Inflammatory macrophage treated with lipopolysaccharide for 1 hour (primary cell): ENCODE results near the gene ZCCHC14.

Source experiments
- DNase-seq, 2 donors: peaks; one replicate each; pipeline ENCODE4 v3.0.0-alpha.2; 2020 to 2022

ZCCHC14 gene

DNA sequence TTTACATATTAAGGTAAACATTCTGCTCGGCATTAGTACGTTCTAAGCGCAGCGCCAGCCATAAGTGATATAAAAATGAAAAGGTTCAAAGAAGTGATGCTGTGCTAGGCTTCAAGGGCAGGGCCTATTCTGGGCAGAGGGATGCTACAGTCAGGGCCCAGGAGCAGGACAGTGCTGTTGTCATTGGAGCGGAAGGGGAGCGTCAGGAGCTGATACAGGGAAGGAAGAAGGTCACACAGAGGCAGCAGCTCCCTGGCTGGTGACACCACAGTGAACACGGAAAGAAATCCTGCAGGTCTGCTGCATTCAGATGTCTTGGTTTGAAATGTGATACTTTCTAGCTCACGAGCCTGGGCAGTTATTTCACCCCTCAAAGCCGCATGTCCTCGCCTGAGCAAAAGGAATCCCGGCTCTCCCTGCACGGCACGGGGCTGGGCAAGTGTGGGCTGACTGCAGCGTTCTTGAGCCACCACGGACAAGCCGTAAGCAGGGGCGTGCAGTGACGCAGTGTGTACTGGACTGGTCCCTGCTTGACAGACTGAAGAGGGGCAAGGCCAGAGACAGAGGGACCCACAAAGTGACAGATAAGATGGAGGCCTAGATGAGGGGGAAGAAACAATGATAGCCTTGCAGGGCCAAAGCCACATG, 41.1 kb downstream of the ZCCHC14 start:
- DNase-seq, result no peak

- DNase-seq, result no peak
These were observed 44.0 kb downstream of the ZCCHC14 start for GRCh38 chr16:87448866-87449265.

DNA sequence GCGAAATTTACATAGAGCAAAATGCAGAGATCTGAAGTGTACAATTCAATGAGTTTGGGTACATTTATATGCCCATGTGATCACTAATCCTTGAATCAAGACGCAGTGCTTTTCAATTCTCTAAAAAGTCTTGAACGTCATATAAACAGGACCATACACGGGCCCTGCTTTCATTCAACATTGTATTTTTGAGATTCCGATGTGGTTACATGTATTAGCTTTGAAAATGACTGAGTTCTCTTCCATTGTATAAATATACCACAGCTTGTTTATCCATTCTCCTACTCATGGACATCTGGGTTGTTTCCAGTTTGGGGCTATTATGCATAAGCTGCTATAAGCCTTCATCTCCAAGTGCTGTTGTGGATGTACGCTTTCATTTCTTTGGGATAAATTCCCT, 45.5 kb downstream of the ZCCHC14 start:
- DNase-seq, result no peak

DNA sequence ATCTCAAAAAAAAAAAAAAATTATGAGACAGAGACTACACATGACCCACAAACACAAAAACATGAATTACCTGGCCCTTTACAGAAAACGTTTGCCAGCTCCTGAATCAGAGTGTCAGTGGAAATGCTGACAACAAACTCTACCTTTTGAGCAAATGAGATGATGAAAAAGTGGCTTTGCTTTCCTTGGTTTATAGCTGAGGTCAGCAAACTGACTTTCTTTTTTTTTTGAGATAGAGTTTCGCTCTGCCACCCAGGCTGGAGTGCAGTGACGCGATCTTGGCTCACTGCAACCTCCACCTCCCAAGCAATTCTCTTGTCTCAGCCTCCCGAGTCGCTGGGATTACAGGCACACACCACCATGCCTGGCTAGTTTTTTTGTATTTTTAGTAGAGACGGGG, 46.3 kb downstream of the ZCCHC14 start:
- no peak for DNase-seq

- no peak for DNase-seq
These were observed 47.3 kb downstream of the ZCCHC14 start for GRCh38 chr16:87445486-87445885.

DNA sequence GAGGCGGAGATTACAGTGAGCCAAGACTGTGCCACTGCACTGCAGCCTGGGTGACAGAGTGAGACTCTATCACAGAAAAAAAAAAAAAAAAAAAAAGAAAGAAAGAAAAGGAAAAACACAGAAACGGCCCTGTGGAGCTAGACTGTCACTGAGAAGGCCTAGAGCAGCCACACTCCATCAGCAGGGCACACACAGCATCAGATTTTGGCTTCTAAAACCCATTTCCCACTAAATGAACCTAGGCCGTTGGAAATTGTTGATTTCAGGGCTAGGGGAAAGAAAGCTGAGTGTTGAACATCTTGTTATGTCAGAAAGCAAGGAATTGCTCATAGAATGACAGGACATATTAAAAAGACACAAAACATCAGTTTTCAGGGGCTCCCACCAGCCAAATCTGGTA, 48.9 kb downstream of the ZCCHC14 start:
- DNase-seq, result no peak

- no peak for DNase-seq
These were observed 49.8 kb downstream of the ZCCHC14 start for GRCh38 chr16:87443016-87443415.

GRCh38 chr16:87442581-87442966, 50.2 kb downstream of the ZCCHC14 start:
- DNase-seq, result no peak

- no peak for DNase-seq
These were observed 50.8 kb downstream of the ZCCHC14 start for GRCh38 chr16:87441886-87442580.

- DNase-seq, result no peak
These were observed 52.9 kb downstream of the ZCCHC14 start for GRCh38 chr16:87439926-87440325.

DNA sequence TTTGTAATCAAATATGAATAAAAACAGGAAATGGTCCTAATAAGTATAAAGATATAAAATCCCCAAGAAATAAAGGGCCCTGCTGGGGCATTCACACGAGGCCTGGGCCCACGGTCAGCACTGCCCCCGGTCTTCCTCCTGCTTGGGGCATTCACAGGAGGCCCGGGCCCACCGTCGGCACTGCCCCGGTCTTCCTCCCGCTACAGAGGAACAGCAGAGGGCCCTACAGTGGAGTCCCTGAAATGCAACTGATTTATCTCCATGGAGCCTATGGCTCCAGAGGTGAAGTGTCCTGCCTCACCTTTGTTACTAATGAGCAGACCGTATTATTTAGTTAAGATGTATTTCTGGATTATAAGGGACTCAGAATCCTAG, 54.2 kb downstream of the ZCCHC14 start:
- no peak for DNase-seq

- no peak for DNase-seq
These were observed 54.8 kb downstream of the ZCCHC14 start for GRCh38 chr16:87437911-87438610.

DNA sequence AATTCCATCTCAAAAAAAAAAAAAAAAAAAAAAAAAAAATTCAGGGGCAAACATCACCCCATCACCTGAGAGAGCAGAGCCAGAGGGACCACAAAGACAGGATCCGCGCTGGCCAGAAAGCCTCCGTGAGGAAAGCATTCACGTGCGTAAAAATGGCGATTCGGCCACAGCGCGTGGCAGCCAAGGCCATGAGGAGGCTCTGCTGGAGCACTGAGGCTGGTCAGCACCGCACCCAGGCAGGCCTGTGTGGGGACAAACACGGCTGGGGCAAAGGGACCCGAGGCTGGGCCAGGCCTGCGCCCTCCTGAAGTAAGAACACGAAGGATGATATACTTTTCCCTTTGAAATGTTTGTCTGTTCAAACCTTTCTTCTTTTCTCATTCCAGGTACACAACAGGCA, 55.5 kb downstream of the ZCCHC14 start:
- no peak for DNase-seq

DNA sequence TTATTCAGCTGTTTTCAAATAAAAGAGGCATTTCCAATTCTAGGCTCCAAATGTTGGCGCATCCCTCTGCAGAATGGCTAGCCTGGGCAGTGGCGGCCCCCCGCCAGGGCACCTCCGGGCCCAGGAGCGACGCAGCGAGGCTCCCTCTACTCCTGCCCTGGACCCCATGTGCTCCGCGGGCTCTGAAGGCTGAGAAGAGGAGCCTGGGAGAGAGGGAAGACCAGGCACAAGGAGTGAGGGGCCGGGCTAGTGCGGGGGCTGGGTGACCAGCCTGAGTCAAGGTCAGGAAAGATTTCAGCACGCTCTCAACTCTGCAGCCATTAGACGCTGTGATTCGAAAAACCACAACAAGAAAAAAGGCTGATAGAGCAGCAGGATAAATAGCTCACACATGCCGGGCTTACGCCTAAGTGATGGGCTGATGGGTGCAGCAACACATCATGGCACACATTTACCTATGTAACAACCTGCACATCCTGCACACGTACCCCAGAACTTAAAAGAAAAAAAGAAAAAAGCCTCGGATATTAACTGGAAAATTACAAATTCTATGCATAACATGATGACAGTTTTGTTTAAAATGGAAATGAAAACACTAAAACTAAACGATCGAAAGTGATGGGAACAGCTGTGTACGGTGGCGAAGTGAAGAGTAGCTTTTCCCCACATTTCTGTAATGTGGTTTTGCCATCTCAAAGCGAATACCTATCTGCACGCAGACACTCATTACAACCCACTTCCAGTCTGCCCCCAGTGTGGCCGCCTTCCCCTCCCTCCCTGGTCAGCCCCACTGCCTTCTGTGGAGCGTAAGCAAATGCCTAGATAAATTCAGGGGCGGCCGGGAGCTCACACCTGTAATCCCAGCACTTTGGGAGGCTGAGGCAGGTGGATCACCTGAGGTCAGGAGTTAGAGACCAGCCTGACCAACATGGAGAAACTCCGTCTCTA, 56.3 kb downstream of the ZCCHC14 start:
- DNase-seq, result no peak

DNA sequence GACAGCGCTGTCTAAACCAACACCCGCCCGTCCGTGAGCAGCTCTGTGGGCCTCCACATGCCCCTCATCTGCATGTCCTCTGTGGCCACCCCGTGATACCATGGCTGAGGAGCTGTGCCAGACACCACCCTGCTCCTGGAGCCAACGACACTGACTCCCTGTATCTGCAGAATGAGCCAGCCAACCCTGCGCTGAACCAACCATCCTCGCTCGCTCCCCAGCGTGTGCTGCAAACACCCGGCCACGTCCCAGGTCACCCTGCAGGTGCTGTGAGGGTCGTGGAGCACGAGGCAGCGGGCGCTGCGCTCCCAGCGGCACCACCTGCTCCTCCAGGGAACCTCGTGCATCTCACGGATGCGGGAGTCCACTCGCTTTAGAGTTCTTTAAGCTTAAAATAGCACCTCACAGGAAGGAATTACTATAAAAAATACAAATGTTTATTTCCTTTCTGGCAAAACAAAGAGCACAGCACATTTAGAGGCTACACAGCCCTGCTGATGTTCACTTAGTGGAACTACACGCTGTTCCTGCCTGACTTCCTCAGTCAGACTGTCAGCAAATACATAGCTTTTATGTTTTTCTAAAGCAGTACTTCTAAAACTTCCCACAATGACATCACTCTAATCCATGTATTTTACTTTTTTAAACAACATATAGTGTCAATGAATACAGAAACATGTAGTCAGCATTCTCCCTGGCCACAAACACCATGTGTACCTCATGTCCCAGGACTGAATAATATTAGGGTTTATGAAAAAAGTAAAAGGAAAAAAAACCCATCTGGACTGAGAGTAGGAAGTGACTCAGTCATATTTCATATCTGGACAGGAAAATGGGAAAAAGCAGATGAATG, 57.2 kb downstream of the ZCCHC14 start:
- peak; percentile 25 to 38 for DNase-seq

DNA sequence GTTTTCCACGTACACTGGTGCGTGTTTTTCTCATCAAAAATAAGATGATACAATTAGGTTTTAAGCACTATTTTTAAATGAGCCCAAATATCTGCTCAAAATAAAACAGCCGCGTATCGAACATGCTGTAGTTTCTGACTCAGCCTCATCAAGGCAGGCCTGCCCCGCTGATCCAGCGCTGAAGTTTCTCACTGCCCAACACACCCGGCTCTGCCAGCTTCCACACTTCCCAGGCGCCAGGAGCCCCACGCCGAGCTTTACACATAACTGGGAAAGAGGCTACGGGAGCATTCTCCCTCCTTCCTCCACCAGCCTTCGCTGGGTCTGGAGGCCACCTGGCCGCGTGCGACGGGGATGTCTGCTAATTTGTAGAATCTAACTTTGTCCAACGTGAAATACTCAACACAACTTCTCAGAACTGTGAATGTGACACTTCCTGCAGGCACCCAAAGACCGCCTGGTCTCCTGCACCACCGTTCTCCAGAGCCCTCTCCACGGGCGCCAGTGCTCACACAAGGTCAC, 58.6 kb downstream of the ZCCHC14 start:
- DNase-seq, result no peak

- no peak for DNase-seq
These were observed 60.4 kb downstream of the ZCCHC14 start for GRCh38 chr16:87432330-87432915.

DNA sequence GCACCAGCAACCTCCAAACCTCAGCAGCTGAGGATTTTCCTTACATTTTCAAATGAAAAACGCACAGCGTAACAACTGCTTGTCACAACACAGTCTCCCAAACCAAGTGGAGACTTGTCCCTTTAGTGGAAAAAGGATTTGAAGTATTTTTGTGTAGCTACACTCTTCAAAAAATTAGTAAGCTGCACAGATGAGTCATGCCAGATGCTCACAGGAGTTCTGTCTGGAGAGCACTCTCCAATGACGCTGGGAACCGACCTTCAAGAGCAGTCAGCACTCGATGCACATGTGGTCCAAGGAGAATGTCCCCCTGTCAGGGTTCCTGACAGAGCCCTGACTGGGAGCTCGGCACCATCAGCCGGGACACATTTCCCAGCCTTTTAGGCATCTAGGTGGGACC, 60.9 kb downstream of the ZCCHC14 start:
- no peak for DNase-seq

DNA sequence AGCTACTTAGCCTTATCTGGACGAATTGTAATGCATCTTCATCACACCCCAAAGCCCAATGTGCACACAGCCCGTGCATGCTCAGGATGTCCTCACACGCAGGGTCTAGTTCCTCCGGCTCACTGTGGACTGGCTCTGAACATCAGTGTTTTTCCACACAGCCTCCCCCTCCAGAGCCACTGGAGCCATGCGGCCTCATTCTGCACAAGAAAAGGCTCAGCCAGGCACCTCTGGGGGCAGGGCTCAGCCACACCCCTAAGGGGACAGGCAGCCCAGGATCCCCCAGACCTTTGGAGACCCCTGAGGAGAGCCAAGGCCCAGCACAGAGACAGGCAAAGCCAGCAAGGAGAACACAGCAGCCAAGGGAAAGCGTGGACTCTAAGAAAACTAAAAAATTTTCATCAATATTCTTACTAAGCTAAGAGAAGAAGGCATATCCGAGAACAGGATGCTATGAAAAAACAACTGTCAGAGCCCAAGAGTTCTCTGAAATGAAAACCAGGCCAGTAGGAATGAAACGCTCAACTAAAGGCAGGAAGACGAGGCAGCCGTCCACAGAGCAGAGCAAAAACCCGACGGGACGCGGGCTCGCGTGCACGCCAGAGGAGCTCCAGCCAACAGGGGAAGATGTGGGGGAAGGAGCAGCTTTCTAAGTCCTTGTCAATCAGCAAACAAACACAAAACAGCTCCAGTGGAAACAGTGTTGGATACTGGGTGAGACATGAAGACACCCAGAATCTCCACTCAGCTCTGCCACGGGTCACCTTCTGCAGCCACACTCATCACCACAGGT, 66.2 kb downstream of the ZCCHC14 start:
- DNase-seq, result no peak

- no peak for DNase-seq
These were observed 66.9 kb downstream of the ZCCHC14 start for GRCh38 chr16:87425941-87426340.

GRCh38 chr16:87424266-87424665, 68.6 kb downstream of the ZCCHC14 start:
- DNase-seq, result no peak
